GM21515 (cell line): ENCODE measurements around the gene LSP1.

Source experiments
- ATAC-seq: cut with Tn5 transposase; IDR thresholded peaks from one replicate; pipeline ENCODE4 v1.9.1; 2021; ENCODE audit not compliant: unreplicated experiment

LSP1 gene

GRCh38 chr11:1824221-1825038 lies 28.5 kb upstream of the LSP1 start:
- ATAC-seq = no peak

DNA sequence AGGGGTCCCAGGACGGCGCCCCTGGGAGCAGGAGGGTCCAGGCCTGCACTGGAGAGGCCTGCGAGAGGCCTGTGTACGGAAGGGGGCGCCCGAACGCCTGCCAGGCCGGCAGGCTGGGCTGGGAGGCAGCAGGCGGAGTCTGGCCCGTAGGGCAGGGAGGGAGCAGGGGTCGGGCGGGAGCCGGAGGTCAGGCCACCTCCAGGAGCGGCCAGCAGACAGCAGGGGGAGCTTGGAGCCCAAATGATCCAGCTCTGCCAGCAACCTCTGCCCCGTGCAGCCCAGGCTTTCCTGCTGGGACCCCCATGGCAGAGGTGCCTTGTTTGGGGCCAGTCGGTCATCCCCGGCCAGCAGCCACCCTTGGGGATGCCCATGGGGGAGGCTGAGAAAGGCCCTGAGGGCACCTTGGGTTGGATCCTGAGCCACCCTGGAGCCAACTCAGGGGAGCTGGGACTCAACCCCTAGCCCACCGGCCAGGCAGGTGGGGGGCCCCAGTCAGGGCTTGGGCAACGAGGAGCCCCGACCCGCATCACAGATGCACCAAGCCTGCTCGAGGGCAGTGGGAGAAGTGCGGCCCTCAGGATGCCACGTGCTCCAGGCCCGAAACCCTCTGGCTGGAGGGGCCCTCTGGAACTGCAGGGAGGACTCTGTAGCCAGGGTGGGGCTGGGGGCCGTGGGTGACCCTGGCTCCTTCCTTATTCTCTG lies 27.7 kb upstream of the LSP1 start:
- no peak for ATAC-seq

GRCh38 chr11:1825785-1826451 lies 27.0 kb upstream of the LSP1 start:
- ATAC-seq = no peak

GRCh38 chr11:1826552-1827094 lies 26.3 kb upstream of the LSP1 start:
- no peak for ATAC-seq

DNA sequence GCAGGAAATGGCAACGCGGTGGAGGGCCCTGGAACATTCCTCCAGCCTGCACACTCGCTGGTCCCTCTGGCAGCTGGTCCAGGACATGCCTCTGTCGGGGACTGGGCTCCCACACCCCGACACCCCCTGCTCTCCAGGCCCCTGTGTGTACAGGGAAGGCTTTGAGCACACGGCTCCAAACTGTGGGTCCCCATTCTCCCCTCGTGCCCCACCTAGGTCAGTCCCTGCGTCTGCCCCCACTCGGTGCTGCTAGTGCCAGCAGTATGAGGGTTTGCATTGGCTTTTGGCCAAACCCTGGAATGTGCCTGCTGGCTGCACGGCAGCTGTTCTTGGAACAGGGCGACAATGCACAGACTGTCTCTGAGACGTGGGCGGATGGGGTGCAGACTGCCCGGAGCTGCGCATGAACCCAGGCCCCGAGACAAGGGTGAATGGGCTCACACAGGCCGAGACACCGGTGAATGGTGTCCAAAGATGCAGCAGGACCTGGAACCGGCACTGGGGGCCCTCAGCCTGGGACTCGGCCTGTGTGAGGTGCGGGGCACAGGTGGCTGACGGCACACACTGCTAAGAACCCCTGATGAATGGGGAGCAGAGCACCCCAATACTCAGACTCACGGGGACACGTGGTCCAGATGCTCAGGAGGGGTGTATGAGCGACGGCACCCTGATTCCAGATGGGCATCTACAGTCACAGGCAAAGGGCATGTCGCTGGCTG lies 25.6 kb upstream of the LSP1 start:
- ATAC-seq = no peak

DNA sequence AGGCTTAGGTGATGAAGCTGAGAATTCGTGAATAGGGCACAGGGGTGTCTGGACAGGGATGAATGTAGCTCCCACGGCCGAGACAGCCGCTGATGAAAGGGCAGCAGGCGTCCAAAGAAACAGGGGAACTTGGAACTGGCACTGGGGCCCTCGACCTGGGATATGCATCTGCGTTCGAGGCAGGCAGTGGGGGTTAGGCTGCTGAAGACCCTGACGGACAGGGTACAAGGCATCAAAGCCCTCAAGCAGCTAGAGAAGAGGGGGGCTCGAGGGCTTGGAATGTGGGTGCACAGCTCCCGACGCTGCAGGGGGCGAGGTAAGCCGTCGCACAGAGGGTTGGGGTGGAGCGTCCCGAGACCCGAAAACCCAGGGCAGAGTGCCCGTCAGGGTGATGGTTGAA lies 25.0 kb upstream of the LSP1 start:
- ATAC-seq = no peak

- ATAC-seq = no peak
Measured at GRCh38 chr11:1828542-1828941, 24.3 kb upstream of the LSP1 start.

- ATAC-seq = no peak
Measured at GRCh38 chr11:1829039-1829820, 23.7 kb upstream of the LSP1 start.

GRCh38 chr11:1830004-1830321 lies 22.9 kb upstream of the LSP1 start:
- ATAC-seq = no peak

DNA sequence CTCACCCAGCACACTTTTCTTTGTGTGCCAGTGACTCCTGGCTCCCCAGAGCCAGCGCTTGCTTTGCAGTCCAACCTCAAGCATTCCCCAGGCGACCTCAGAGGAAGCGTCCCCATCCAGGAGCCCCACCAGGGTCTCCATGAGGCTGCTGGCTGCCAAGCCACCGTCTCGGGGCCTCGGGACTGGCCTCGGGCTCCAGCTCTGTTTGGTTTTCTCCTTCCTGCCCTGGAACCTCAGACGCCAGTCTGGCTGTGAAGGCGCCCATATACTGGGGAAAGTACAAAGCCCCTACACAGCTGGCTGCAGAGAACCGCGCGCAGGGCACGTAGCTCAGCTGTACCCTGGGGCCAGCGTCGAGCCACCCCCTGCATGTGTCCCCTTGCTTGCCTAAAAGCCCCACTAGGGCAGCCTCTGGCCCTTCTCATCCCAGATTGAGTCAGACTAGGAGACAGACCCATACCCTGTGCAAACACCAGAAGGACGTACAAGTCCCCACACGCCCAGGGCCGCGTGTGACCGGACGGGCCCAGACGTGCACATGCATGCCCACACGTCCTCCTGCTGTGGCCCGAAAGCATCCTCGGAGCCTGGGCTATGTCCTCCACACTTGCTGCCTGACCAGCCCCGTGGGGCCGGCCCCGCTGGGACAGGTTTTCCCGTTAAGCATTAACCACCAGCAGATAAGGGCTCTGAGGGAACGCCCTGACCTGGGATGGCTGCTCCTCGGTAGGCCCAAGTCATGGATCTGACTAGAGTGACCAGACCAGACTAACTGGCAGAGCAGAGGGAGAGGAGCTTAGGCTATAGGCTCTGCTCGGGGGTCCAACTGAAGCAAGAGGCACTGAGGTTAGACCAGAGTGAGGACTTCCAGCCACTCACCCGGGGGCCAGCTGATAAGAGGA lies 22.3 kb upstream of the LSP1 start:
- ATAC-seq = no peak

DNA sequence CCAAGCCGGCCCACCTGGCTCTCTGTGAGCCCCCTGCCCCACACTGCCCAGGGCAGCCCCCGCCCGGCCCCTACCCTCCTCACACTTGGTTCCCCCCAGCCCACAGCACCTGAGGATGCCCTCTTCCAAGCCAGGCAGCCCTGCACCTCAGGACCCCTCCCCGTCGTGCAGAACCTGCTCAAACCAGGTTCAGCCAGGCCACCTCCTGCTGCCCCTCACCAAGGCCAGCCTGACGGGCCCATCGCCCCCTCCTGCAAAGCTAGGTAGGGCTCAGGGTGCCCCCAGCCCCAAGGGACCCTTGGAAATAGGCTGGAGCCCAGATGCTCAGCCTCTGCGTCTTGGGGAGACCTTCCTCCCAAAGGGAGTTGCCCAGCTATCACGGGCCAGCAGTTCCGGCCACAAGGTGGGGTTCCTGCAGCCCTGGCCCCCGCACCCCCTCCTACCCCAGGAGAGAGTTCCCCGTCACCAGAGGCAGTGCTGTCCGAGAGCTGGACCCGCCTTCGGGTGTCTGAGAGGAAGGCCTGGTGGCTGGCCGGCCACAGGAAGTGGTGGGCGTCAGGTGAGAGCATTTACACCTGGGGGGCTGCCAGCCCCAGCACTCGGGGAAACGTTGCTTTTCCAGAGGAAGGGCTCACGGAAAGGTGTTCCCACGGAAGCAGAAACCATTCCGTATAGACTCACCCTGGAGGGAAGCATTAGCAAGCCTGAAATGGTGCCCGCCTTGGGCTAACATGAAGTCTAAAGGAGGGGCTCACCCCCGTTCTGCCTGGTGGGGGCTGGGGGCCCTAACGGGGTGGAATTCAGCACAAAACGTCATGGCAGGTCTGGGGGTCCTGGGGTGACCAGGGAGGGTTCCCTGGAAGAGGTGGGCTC lies 21.3 kb upstream of the LSP1 start:
- ATAC-seq = no peak

DNA sequence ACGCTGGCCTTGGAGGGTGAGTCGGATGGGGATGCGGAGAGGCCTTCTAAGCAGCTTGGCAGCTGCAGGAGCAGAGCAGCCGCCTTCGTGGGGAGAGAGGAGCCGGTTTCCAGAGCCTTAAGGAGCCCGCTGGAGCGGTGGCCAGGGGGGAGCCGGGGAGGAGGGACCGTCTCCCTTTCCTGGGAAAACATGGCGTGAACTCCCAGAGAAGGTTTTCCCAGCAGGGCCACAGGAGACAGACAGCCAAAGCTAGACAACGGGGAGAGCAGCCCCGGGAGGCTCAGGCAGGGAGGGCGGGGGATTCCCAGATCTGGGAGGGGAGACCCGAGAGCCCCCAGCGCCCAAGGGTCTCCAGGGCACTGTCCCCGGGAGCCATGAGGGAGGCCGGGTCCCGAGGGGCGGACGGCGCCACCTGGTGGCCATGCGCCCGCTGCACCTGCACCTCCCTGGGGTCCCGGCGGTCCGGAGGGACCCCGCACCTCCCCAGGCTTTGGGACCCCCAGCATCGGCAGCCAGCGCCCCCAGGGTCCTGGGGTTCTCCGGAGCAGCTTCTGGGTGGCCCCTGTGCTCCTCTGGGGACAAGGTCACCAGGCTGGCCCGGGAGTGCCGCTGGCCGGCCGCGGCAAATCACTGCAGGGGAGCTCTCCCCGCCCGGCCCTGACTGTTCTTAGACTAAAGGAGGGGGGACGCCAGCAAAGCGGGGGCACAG lies 20.5 kb upstream of the LSP1 start:
- no peak for ATAC-seq

DNA sequence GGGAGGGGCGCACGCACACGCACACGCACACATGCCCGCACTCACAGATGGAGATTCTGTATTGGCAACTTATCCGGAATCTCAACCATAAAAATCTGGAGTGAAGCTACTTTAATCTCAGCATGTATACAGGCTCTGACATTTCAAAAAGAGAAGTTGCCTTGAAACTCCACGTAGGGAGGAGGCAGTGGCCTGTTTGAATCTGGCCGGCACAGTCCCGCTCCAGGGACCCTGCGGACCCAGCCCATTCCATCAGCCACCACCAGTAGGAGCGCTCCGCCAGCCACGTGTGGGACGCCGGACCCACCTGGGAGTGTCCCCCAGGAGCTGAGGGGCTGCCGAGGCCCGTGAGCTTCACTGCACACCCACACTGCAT lies 20.0 kb upstream of the LSP1 start:
- no peak for ATAC-seq

DNA sequence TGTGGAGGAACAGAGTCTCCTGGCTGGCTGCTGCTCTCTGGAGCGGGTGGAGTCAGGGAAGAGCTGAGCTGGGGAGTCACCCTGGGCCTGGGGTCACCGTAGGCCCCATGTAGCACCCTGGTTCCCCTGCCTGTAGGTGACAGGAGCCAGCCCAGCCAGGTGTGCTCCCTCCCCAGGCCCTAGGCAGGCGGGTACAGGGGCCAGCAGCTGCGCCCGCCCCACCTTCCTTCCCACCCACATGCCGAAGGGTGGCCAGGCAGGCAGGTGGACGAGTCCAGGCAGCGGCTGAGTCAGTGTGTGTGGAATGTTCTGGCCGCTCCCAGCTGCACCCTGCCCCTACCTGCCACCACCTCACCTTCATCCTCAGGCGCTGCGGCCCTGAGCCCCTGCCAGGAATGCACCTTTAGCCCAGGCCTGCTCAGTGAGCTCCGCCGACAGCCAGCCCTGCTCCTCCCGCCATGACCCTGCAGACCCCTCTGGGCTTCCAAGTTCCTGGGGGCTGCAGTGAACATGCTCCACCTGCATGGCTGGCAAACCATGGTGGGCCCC lies 18.7 kb upstream of the LSP1 start:
- no peak for ATAC-seq

DNA sequence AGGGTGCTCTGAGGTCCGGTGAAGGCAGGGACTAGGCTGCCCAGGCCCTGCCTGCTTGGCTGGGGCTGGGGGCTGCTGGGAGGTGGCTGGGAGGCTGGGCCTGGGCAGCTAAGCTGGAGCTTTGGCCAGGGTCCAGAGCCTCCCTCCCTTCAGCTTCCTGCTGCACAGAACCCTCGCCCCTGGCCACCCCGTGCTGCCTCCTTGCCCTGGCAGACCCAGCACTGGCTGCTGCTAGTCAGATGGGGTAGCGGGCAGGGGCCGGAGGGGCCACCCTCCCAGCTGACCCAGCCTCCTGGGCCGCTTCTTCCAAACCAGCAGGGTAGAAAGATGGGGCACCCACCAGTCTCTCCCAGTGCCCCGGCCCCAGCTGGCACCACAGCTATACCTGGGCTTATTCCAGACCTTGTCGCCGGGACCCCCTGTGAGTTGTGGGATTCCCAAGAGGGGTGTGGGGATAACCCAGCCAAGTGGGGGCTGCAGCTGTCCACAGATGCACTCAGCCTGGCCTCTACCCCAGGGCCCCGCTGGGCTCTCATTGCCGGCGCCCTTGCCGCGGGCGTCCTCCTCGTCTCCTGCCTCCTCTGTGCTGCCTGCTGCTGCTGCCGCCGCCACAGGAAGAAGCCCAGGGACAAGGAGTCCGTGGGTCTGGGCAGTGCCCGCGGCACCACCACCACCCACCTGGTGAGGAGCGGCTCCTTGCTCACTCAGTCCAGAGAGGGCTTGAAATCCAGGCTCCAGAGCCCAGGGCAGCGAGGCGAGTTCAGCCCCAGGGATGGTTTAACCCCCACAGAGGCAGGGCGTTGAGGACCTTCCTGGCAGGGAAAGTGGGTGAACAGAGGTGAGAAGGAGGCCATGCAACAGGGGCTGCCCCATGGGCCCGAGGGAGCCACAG lies 17.9 kb upstream of the LSP1 start, which contains the start of gene SYT8:
TSS of gene SYT8 (plus strand) at position 212 of the 892 bp plus-strand sequence. CDS start at position 328, 116 bp downstream.
- ATAC-seq = no peak

GRCh38 chr11:1835671-1836010 lies 17.2 kb upstream of the LSP1 start:
- no peak for ATAC-seq
